HG03196 (cell line): ENCODE measurements around the gene PLXNA1.
A peak's percentile ranks its signal among the peaks of the same experiment; 100 is the strongest.

ENCODE experiments used
- ATAC-seq: cut with Tn5 transposase; IDR thresholded peaks from one replicate; pipeline ENCODE4 v1.9.1; 2021; ENCODE audit not compliant: unreplicated experiment

PLXNA1 gene

GRCh38 chr3:126965526-126966080 lies 17.3 kb upstream of the PLXNA1 start:
- ATAC-seq, result no peak

- ATAC-seq, result no peak
Measured at GRCh38 chr3:126967386-126967785, 15.5 kb upstream of the PLXNA1 start.

GRCh38 chr3:126968391-126969390 lies 14.2 kb upstream of the PLXNA1 start:
- ATAC-seq, result no peak

GRCh38 chr3:126969586-126969985 lies 13.3 kb upstream of the PLXNA1 start:
- no peak for ATAC-seq

GRCh38 chr3:126970101-126970500 lies 12.8 kb upstream of the PLXNA1 start:
- ATAC-seq, result no peak

GRCh38 chr3:126970921-126971320 lies 12.0 kb upstream of the PLXNA1 start:
- no peak for ATAC-seq

- no peak for ATAC-seq
Measured at GRCh38 chr3:126971891-126972351, 11.0 kb upstream of the PLXNA1 start.

- no peak for ATAC-seq
Measured at GRCh38 chr3:126972866-126973265, 10.0 kb upstream of the PLXNA1 start.

GRCh38 chr3:126973814-126974213 lies 9.1 kb upstream of the PLXNA1 start:
- no peak for ATAC-seq

GRCh38 chr3:126974756-126975155 lies 8.2 kb upstream of the PLXNA1 start:
- no peak for ATAC-seq

GRCh38 chr3:126976906-126977305 lies 6.0 kb upstream of the PLXNA1 start:
- no peak for ATAC-seq

GRCh38 chr3:126977821-126978220 lies 5.1 kb upstream of the PLXNA1 start:
- ATAC-seq, result no peak

GRCh38 chr3:126978291-126978690 lies 4.6 kb upstream of the PLXNA1 start:
- ATAC-seq, result no peak

- no peak for ATAC-seq
Measured at GRCh38 chr3:126979046-126979628, 3.8 kb upstream of the PLXNA1 start.

- no peak for ATAC-seq
Measured at GRCh38 chr3:126980266-126980811, 2.6 kb upstream of the PLXNA1 start.

GRCh38 chr3:126982126-126982470 lies 817 bp upstream of the PLXNA1 start:
- peak; percentile 34 for ATAC-seq

GRCh38 chr3:126983276-126983652 lies 349 bp downstream of the PLXNA1 start:
- no peak for ATAC-seq

- no peak for ATAC-seq
Measured at GRCh38 chr3:126983653-126984390, 907 bp downstream of the PLXNA1 start.

- ATAC-seq, result no peak
Measured at GRCh38 chr3:126984391-126985131, 1.6 kb downstream of the PLXNA1 start.
